Measurements from ENCODE around the gene ANP32B.

Gene ANP32B

GRCh38 chr9:98031169-98031568 lies 48.0 kb downstream of the ANP32B start:
- no peak for DNase-seq (ENCODE audit: low read depth)

GRCh38 chr9:98031935-98032334 lies 48.8 kb downstream of the ANP32B start:
- no peak for DNase-seq (ENCODE audit: low read depth)

- peak; percentile 96 for DNase-seq (ENCODE audit: low read depth)
Observed at GRCh38 chr9:98034593-98035546, 51.7 kb downstream of the ANP32B start.

GRCh38 chr9:98037357-98037756 lies 54.2 kb downstream of the ANP32B start:
- DNase-seq (ENCODE audit: low read depth), result no peak

- no peak for DNase-seq (ENCODE audit: low read depth)
Observed at GRCh38 chr9:98038958-98039357, 55.8 kb downstream of the ANP32B start.

- no peak for DNase-seq (ENCODE audit: low read depth)
Observed at GRCh38 chr9:98039607-98040017, 56.5 kb downstream of the ANP32B start.

DNA sequence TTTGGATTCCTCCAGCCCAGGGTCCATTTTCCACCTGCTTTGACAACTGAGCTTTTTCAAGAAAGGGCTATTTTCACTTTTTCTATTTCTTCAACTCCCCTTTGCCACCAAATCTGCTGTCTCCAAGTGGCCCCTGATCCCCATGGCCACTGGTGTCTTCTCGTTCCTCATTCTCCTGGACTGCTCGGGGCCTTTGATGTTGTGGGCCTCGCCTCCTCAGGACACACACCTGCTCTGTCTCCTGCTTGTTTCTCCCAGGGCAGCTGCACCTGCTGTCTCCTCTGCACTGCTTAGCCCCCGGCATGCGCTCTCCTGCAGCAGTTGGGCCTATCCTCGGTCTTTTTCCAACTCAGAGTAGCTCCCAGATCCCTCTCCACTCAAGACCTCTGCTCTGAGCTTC lies 57.1 kb downstream of the ANP32B start:
- DNase-seq (ENCODE audit: low read depth), result no peak

- DNase-seq (ENCODE audit: low read depth), result no peak
Observed at GRCh38 chr9:98043915-98044314, 60.8 kb downstream of the ANP32B start.

DNA sequence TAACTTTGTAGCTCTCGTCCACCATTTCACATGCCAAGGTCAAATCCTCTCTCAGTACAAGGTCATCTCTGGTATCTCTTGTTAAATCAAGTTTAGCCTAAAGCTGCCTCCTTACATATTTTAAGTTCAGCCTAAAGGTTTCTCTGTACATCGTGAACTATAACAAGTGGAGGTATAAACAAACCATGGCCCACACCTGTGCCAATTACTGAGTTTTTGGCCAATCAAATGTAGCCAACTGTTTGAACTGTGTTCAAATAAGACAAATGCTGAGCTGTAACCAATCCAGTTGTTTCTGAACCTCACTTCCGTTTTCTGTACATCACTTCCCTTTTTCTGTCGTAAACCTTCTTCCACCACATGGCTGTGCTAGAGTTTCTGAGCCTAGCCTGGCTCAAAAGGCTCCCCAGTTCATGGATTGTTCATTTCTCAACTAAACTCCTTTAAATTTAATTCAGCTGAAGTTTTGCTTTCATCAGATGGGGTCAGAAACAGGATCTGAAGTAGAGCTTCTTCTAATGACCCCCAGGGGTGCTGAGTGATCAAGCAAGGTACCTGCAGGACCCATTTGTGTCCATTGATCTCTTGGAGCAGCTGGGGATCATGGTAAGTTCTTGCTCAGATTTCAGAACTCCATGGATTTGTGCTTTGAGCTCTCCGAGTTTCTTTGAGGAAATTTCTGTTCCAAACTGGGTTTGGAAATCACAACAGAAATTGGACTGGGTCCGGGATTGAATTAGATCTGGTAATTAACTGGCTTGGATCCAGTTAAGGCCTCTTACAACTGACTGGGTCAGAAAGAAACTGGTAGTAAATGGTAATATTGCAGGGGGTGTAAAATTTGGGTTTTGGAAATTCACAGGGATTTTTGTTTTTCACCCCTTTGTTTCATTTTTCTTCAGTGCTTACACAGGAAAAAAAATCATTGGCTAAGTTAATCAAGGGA lies 62.4 kb downstream of the ANP32B start:
- no peak for DNase-seq (ENCODE audit: low read depth)

- DNase-seq (ENCODE audit: low read depth), result no peak
Observed at GRCh38 chr9:98046180-98046543, 63.0 kb downstream of the ANP32B start.

- no peak for DNase-seq (ENCODE audit: low read depth)
Observed at GRCh38 chr9:98047002-98047401, 63.9 kb downstream of the ANP32B start.

DNA sequence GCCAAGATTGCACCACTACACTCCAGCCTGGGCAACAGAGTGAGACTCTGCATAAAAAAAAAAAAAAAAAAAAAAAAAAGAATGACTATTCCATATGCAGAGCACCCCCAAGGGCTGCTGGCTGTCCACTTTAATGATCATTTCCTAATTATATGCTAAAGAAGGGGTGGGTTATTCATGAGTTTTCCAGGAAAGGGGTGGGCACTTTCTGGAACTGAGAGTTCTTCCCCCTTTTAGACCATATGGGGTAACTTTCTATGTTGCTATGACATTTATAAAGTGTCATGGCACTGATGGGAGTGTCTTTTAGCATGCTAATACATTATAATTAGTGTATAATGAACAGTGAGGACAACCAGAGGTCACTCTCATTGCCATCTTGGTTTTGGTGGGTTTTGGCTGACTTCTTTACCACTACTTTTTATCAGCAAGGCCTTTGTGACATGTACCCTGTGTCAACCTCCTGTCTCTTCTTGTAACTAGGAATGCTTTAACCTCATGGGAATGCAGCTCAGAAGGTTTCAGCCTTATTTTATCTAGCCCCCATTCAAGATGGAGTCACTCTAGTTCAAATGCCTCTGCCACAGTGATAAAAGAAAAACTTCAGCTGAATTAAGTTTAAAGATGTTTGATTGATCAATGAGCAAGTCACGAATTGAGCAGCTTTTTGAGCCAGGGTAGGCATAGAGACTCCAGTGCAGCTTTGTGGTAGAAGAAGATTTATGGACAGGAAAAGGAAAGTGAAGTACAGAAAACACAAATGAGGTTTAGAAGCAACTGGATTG lies 66.3 kb downstream of the ANP32B start:
- no peak for DNase-seq (ENCODE audit: low read depth)

DNA sequence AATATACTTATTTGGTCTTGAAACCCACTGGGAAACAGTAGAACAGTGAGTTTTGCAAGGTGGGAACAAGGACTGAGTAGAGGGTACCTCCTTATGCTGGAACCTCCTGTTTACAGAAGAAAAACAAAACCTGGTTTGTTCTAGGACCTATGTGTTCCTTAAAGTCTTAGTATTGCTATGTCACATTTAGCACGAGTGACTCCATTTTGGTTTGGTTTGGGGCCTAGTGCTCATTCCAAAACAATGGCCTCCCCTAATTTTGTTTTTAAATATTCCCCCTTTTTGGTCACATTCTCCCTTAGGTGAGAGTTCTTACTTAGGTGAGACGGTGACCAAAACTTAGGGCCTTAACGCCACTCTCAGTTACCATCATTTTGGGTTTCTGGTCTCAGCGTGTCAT lies 67.2 kb downstream of the ANP32B start:
- DNase-seq (ENCODE audit: low read depth), result no peak

- no peak for DNase-seq (ENCODE audit: low read depth)
Observed at GRCh38 chr9:98054376-98054951, 71.3 kb downstream of the ANP32B start.

GRCh38 chr9:98056269-98057137 lies 73.4 kb downstream of the ANP32B start, which contains the start of gene NANS:
Gene NANS (plus strand): TSS chr9:98056732. CDS start chr9:98056809, 77 bp downstream.
- DNase-seq (ENCODE audit: low read depth), result peak; percentile 86

- no peak for DNase-seq (ENCODE audit: low read depth)
Observed at GRCh38 chr9:98057138-98057799, 74.1 kb downstream of the ANP32B start.

DNA sequence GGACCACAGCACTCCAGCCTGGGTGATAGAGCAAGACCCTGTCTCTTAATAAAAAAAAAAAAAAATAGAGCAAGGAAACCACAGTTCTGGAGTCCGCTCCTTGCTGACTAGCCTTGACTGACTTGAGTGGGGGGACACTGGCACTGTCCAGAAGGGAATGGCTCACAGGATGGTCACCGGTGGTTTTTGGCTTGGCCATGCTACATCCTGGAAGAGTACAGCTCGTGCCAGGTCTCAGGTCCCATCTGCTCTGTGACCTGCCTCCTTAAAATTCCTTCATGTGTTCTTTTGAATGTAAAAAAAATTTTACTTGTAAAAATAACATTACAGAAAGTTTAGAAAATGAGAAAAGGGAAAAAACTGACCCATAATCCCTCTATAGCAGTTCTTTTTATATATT lies 79.0 kb downstream of the ANP32B start:
- no peak for DNase-seq (ENCODE audit: low read depth)

- DNase-seq (ENCODE audit: low read depth), result no peak
Observed at GRCh38 chr9:98064623-98065392, 81.7 kb downstream of the ANP32B start.
